Measurements from ENCODE around the gene MED14. TPM values are rescaled to one million over a fixed set of nuclear protein-coding genes. Genes with fewer than 3 reads are reported as not detected.

MED14 gene
- total and polyA plus RNA-seq, 2 of the 4 experiments (the other 2 are of a cell fraction): 17.6 to 25.9 TPM

GRCh38 chrX:40773809-40774208, 38.5 kb upstream of the MED14 start:
- H2BK120ac ChIP-seq (ENCODE audit: low read depth, low read length): no peak overlapping the region
- no peak overlapping the region for H3K27ac ChIP-seq (ENCODE audit: insufficient read depth, low read length)
- H3K14ac ChIP-seq (replicated peaks; ENCODE audit: low read depth, low read length): no peak overlapping the region
- no peak overlapping the region for H3K56ac ChIP-seq (ENCODE audit: extremely low read depth, insufficient read depth, low read length)
- H3K9me1 ChIP-seq (ENCODE audit: insufficient read depth, low read length): peaks cover 3% of the 10 kb centered on the region
- in situ Hi-C loops (cut with MboI; ENCODE audit: low sequenced_read_pairs) (no loop called here), dilution Hi-C loops (cut with HindIII; ENCODE audit: low sequenced_read_pairs, unreplicated experiment) (no loop called here), intact Hi-C loops (cut with micrococcal nuclease) (no loop called here)
- POLR2A ChIA-PET (ENCODE audit: unreplicated experiment): no interaction called here
- no peak overlapping the region for H2AK5ac ChIP-seq (ENCODE audit: low read depth, low read length)
- peak; percentile 60 for DNase-seq
- H4K20me1 ChIP-seq (ENCODE audit: insufficient read depth, low read length): no peaks in the 10 kb centered on the region
- WGBS, 2 experiments (ENCODE audit: extremely low coverage in 2 of 2, insufficient read length in 1 of 2): no CpG with 5 or more reads among the region's 3 CpGs
- H3K4me1 ChIP-seq (ENCODE audit: control insufficient read depth, insufficient read depth, low read length): no peaks in the 10 kb centered on the region
- BruUV-seq (replicated peaks): no TSS peak
- no peaks in the 10 kb centered on the region for H3K79me1 ChIP-seq (ENCODE audit: low read depth in 1 of 2, low read length in 2 of 2)
- no peak overlapping the region for H2BK15ac ChIP-seq (ENCODE audit: low read depth, low read length)
- H3K23ac ChIP-seq (ENCODE audit: low read depth, low read length): no peak overlapping the region
- H4K8ac ChIP-seq (ENCODE audit: low read depth in 2 of 2, low read length in 2 of 2): no peak overlapping the region
- H3K4me3 ChIP-seq (ENCODE audit: insufficient read depth, low read depth, low read length): no peak overlapping the region
- CTCF ChIA-PET: no interaction called here
- no peak overlapping the region for H2BK5ac ChIP-seq (ENCODE audit: low read depth, low read length, poor library complexity, severe bottlenecking)
- H3K9me3 ChIP-seq (ENCODE audit: control insufficient read depth, insufficient read depth, low read length): no peaks in the 10 kb centered on the region
- no peaks in the 10 kb centered on the region for H3K36me3 ChIP-seq (ENCODE audit: control insufficient read depth, insufficient read depth, low read length)
- no peak overlapping the region for H3K18ac ChIP-seq (ENCODE audit: low read depth, low read length)
- H3K27me3 ChIP-seq (ENCODE audit: control insufficient read depth, insufficient read depth, low read length): no peaks in the 10 kb centered on the region; the same call in 1 of the 2 replicates
- H2AFZ ChIP-seq (replicated peaks; ENCODE audit: low read length, poor library complexity): no peak overlapping the region
- H3K9ac ChIP-seq (ENCODE audit: low read depth, low read length): no peak overlapping the region
- no peak overlapping the region for H3K4me2 ChIP-seq (ENCODE audit: low read depth, low read length)
- H3K4ac ChIP-seq (ENCODE audit: low read depth, low read length): no peak overlapping the region
- ATAC-seq (ENCODE audit: low read depth): peak; percentile 65
- no peak for TF ChIP-seq MAZ (IDR thresholded peaks at IDR 0.05; ENCODE audit: borderline replicate concordance, low read depth, low read length)
- TF ChIP-seq RCOR1 (IDR thresholded peaks at IDR 0.05; ENCODE audit: insufficient replicate concordance, low read length): no peak
- TF ChIP-seq RFX5 (IDR thresholded peaks at IDR 0.05; ENCODE audit: low read depth, low read length): no peak
- no peak for TF ChIP-seq BHLHE40 (IDR thresholded peaks at IDR 0.05; ENCODE audit: low read depth, low read length)
- no peak for TF ChIP-seq USF2 (IDR thresholded peaks at IDR 0.05; ENCODE audit: low read depth, low read length)
- TF ChIP-seq MAFK (IDR thresholded peaks at IDR 0.05; ENCODE audit: low read depth, low read length): no peak
- TF ChIP-seq POLR2A (IDR thresholded peaks at IDR 0.05; ENCODE audit: low read depth, low read length): no peak
- no peak for TF ChIP-seq FOS (IDR thresholded peaks at IDR 0.05; ENCODE audit: low read depth, low read length)
- no peak for TF ChIP-seq CTCF (conservative IDR thresholded peaks at IDR 0.05; ENCODE audit: low read depth, low read length)
- TF ChIP-seq ELK1 (IDR thresholded peaks at IDR 0.05; ENCODE audit: borderline replicate concordance, low read depth, low read length): no peak
- TF ChIP-seq MXI1 (IDR thresholded peaks at IDR 0.05; ENCODE audit: borderline replicate concordance, low read depth, low read length): no peak
- no peak for TF ChIP-seq SMC3 (IDR thresholded peaks at IDR 0.05; ENCODE audit: low read depth, low read length)
- no peak overlapping the region for H4K91ac ChIP-seq (ENCODE audit: insufficient read depth, low read depth, low read length)
- H4K5ac ChIP-seq (ENCODE audit: low read depth, low read length): no peak overlapping the region
- no peak overlapping the region for H2BK20ac ChIP-seq (ENCODE audit: low read depth, low read length)
- H2AK9ac ChIP-seq (replicated peaks; ENCODE audit: low read depth, low read length, poor library complexity): no peak overlapping the region

All from IMR-90 (cell line).